Neural progenitor cell (in vitro differentiated cells): ENCODE results near the gene RBM10. TPM values are rescaled to one million over a fixed set of nuclear protein-coding genes. Genes with fewer than 3 reads are reported as not detected.

ENCODE experiments used
- DNase-seq: peaks from one replicate; pipeline ENCODE4 v3.0.0-alpha.2; 2016; ENCODE audit warnings: low spot score
- H2AFZ ChIP-seq: fragments of 200-600 bp; sonication (generic); replicated peaks from 2 replicates; pipeline ENCODE4 v1.6.1; 2016; ENCODE audit warnings: antibody characterized with exemption
- H3F3A ChIP-seq: fragments of 200-600 bp; sonication (generic); 2 replicates; pipeline ENCODE4 v1.6.1; 2016; ENCODE audit warnings: antibody characterized with exemption, low read depth
- H3K27ac ChIP-seq: fragments of 200-600 bp; sonication (generic); 2 replicates; pipeline ENCODE4 v1.5.1; 2016; ENCODE audit warnings: mild to moderate bottlenecking
- H3K27me3 ChIP-seq: fragments of 200-600 bp; sonication (generic); 2 replicates; pipeline ENCODE4 v1.6.1; 2016; ENCODE audit warnings: mild to moderate bottlenecking, moderate library complexity
- H3K36me3 ChIP-seq: fragments of 200-600 bp; sonication (generic); 2 replicates; pipeline ENCODE4 v1.5.1; 2016
- H3K4me1 ChIP-seq: fragments of 200-600 bp; sonication (generic); 2 replicates; pipeline ENCODE4 v1.6.1; 2016; ENCODE audit warnings: mixed run types
- H3K4me2 ChIP-seq: fragments of 200-600 bp; sonication (generic); 2 replicates; pipeline ENCODE4 v1.6.1; 2016
- H3K4me3 ChIP-seq: fragments of 200-600 bp; sonication (generic); 2 replicates; pipeline ENCODE4 v1.5.1; 2016
- H3K79me2 ChIP-seq: fragments of 200-600 bp; sonication (generic); 2 replicates; pipeline ENCODE4 v1.6.1; 2016; ENCODE audit warnings: low read depth
- H3K9ac ChIP-seq: fragments of 200-600 bp; sonication (generic); 2 replicates; pipeline ENCODE4 v1.6.1; 2016
- H3K9me3 ChIP-seq: fragments of 200-600 bp; sonication (generic); 2 replicates; pipeline ENCODE4 v1.5.1; 2016; ENCODE audit warnings: low read depth
- H4K20me1 ChIP-seq: fragments of 200-600 bp; sonication (generic); 2 replicates; pipeline ENCODE4 v1.6.1; 2016; ENCODE audit warnings: low read depth
- H3K27ac Mint-ChIP-seq: 3 replicates; pipeline ENCODE4 v1.8.0; 2021; ENCODE audit warnings: mixed read lengths
- H3K27me3 Mint-ChIP-seq: 2 replicates; pipeline ENCODE4 v1.8.0; 2022; ENCODE audit warnings: low read depth, mild to moderate bottlenecking, inconsistent platforms, moderate library complexity, mixed read lengths; ENCODE audit not compliant: insufficient read depth
- H3K36me3 Mint-ChIP-seq: 3 replicates; pipeline ENCODE4 v1.8.0; 2021; ENCODE audit warnings: mixed read lengths
- H3K4me1 Mint-ChIP-seq: 3 replicates; pipeline ENCODE4 v1.8.0; 2021; ENCODE audit warnings: mixed read lengths
- H3K4me3 Mint-ChIP-seq: 3 replicates; pipeline ENCODE4 v1.8.0; 2021; ENCODE audit warnings: mild to moderate bottlenecking, moderate library complexity, mixed read lengths
- H3K9me3 Mint-ChIP-seq: 3 replicates; pipeline ENCODE4 v1.8.0; 2020; ENCODE audit warnings: mixed read lengths
- EZH2 ChIP-seq: fragments of 200-600 bp; sonication (generic); IDR thresholded peaks from 2 replicates; pipeline ENCODE4 v1.6.1; 2017; ENCODE audit warnings: antibody characterized with exemption, mild to moderate bottlenecking, moderate library complexity
- EZH2phosphoT487 ChIP-seq: fragments of 200-600 bp; sonication (generic); IDR thresholded peaks from 2 replicates; pipeline ENCODE4 v1.6.1; 2017; ENCODE audit warnings: antibody characterized with exemption
- total RNA-seq: library from RNA; depleted of rRNA; stranded (reverse); fragments of >200 nt; gene quantifications from 2 replicates; pipeline ENCODE4 v1.2.3, GENCODE V29; 2015; ENCODE audit warnings: low replicate concordance
- TF ChIP-seq, protein P1 (sequence below): fragments of 200-600 bp; sonication (generic); IDR thresholded peaks from 2 replicates; pipeline ENCODE4 v1.5.1; 2017; ENCODE audit warnings: antibody characterized with exemption, mild to moderate bottlenecking

RBM10 gene
- total RNA-seq, 1 donor from 2014 or later: 26.5 TPM

DNA sequence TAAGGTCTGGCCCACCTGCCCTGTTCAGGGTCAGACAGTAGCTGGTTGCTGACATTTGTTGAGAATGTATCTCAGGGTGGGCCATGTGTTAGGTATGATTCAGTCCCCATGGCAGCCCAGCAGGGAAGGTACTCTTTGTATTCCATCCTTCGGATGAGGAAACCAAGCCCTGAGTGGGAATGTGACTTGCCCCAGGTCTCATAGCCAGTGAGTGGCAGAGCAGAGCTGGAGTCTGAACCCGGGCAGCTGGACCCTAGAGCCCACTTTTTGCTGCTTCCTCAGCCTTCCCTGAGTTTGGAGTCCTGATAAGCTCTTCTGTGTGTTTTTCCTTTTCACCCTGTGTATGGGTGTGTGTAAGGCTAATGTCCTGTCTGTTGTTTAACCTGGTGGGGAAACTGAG lies 27.0 kb downstream of the RBM10 start:
- Histone ChIP-seq H2AFZ (no peak overlapping the region), H3F3A (no peaks in the 10 kb centered on the region), H3K4me1 (no peaks in the 10 kb centered on the region), H3K79me2 (peaks cover 9% of the 10 kb centered on the region), H3K9me3 (no peaks in the 10 kb centered on the region), H4K20me1 (no peaks in the 10 kb centered on the region), H3K4me3 (no peak overlapping the region), H3K27ac (no peak overlapping the region), H3K4me2 (no peak overlapping the region), H3K36me3 (no peaks in the 10 kb centered on the region), H3K9ac (no peak overlapping the region), H3K27me3 (no peaks in the 10 kb centered on the region)
- Mint-ChIP-seq H3K27ac (no peak overlapping the region), H3K27me3 (peaks cover 6% of the 10 kb centered on the region), H3K9me3 (peaks cover 10% of the 10 kb centered on the region), H3K36me3 (peaks cover 9% of the 10 kb centered on the region), H3K4me3 (no peak overlapping the region), H3K4me1 (no peaks in the 10 kb centered on the region)
- DNase-seq: no peak
- TF ChIP-seq EZH2: no peak
- TF ChIP-seq, protein P1, sequence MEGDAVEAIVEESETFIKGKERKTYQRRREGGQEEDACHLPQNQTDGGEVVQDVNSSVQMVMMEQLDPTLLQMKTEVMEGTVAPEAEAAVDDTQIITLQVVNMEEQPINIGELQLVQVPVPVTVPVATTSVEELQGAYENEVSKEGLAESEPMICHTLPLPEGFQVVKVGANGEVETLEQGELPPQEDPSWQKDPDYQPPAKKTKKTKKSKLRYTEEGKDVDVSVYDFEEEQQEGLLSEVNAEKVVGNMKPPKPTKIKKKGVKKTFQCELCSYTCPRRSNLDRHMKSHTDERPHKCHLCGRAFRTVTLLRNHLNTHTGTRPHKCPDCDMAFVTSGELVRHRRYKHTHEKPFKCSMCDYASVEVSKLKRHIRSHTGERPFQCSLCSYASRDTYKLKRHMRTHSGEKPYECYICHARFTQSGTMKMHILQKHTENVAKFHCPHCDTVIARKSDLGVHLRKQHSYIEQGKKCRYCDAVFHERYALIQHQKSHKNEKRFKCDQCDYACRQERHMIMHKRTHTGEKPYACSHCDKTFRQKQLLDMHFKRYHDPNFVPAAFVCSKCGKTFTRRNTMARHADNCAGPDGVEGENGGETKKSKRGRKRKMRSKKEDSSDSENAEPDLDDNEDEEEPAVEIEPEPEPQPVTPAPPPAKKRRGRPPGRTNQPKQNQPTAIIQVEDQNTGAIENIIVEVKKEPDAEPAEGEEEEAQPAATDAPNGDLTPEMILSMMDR: no peak
- no peak for TF ChIP-seq EZH2phosphoT487

DNA sequence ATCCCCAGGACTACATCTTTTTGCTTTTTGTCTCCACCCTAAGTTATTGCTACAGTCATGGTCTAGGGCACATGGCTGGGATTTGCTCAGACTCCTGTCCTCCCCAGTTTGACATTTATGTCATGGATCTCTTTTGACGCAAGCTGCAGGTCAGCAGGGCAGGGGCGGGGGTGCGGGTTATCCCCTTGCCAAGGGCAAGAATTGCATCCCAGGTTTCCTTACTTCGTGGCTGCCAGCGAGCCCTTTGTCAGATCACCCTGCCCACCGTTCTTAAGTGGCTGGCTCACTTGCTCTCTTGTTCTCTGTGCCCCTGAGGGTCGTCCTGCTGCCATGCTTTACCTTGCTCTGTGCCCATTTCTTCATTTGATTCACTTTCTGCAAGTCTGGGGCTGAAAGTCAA lies 27.5 kb downstream of the RBM10 start:
- H3K27ac Mint-ChIP-seq: no peak overlapping the region
- no peaks in the 10 kb centered on the region for H3K36me3 ChIP-seq
- DNase-seq: no peak
- H3K27ac ChIP-seq: no peak overlapping the region
- H3K36me3 Mint-ChIP-seq: peaks cover 9% of the 10 kb centered on the region
- H3K4me3 ChIP-seq: no peak overlapping the region
- no peaks in the 10 kb centered on the region for H3F3A ChIP-seq
- H4K20me1 ChIP-seq: no peaks in the 10 kb centered on the region
- TF ChIP-seq EZH2: no peak
- TF ChIP-seq EZH2phosphoT487: no peak
- TF ChIP-seq, protein P1: no peak
- no peak overlapping the region for H2AFZ ChIP-seq
- H3K27me3 Mint-ChIP-seq: peaks cover 6% of the 10 kb centered on the region
- H3K9me3 Mint-ChIP-seq: peaks cover 10% of the 10 kb centered on the region
- no peak overlapping the region for H3K9ac ChIP-seq
- no peaks in the 10 kb centered on the region for H3K4me1 Mint-ChIP-seq
- no peaks in the 10 kb centered on the region for H3K27me3 ChIP-seq
- no peak overlapping the region for H3K4me2 ChIP-seq
- H3K4me3 Mint-ChIP-seq: no peak overlapping the region
- peaks cover 3% of the 10 kb centered on the region for H3K79me2 ChIP-seq
- no peaks in the 10 kb centered on the region for H3K9me3 ChIP-seq
- H3K4me1 ChIP-seq: no peaks in the 10 kb centered on the region

DNA sequence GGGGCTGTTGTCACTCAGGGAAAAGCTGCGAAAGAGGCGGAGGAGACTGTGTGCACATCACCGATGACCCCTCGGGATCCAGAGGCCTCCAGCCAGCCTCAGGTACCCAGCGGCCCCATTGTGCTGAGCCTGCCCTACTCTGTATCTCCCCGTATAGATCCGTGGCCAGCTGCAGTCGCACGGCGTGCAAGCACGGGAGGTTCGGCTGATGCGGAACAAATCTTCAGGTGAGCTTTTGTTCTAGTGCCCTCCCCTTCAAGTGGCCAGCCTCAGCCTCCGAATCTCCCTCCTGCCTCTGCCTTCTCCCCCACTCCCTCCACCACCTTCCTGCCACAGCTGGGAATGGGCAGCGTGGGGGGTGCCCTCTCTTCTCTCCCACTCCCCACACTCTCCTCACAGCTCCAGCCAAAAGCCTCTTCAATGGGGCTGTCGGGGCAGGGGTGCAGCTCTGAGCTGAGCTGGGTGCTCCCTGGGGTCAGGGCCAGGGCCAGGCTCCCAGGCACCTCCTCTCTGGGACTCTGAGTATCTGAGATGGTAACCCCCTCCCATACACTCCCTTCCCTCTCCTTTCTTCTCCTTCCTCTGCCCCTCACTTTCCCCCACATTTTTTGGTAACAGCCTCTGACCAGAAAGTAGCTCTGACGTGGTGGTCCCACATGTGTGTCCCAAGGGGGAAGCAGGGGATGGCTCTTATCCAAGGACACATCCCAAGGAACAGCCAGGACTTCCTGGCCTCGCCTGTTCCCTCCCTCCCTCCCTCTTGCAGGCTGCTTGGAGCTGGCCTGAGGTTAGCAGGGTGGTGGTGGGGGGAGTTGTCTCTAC lies 28.2 kb downstream of the RBM10 start:
- H3K4me1 ChIP-seq: no peaks in the 10 kb centered on the region
- no peak overlapping the region for H3K27ac ChIP-seq
- H3K79me2 ChIP-seq: no peaks in the 10 kb centered on the region
- no peaks in the 10 kb centered on the region for H3K9me3 ChIP-seq
- Mint-ChIP-seq H3K27ac (no peak overlapping the region), H3K36me3 (peaks cover 12% of the 10 kb centered on the region), H3K9me3 (peaks cover 13% of the 10 kb centered on the region), H3K4me3 (no peak overlapping the region), H3K27me3 (peaks cover 6% of the 10 kb centered on the region), H3K4me1 (no peaks in the 10 kb centered on the region)
- no peak overlapping the region for H2AFZ ChIP-seq
- TF ChIP-seq EZH2phosphoT487 (no peak), EZH2 (no peak)
- TF ChIP-seq, protein P1: no peak
- no peaks in the 10 kb centered on the region for H4K20me1 ChIP-seq
- no peaks in the 10 kb centered on the region for H3K27me3 ChIP-seq
- H3F3A ChIP-seq: no peaks in the 10 kb centered on the region
- DNase-seq: no peak
- no peak overlapping the region for H3K4me2 ChIP-seq
- H3K4me3 ChIP-seq: no peak overlapping the region
- H3K36me3 ChIP-seq: no peaks in the 10 kb centered on the region
- H3K9ac ChIP-seq: no peak overlapping the region
